Measurements from ENCODE around the gene GPR37L1.

The GPR37L1 gene, protein sequence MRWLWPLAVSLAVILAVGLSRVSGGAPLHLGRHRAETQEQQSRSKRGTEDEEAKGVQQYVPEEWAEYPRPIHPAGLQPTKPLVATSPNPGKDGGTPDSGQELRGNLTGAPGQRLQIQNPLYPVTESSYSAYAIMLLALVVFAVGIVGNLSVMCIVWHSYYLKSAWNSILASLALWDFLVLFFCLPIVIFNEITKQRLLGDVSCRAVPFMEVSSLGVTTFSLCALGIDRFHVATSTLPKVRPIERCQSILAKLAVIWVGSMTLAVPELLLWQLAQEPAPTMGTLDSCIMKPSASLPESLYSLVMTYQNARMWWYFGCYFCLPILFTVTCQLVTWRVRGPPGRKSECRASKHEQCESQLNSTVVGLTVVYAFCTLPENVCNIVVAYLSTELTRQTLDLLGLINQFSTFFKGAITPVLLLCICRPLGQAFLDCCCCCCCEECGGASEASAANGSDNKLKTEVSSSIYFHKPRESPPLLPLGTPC

GRCh38 chr1:202122639-202123335, at the start of gene GPR37L1:
Gene GPR37L1, plus strand, starts transcription at chr1:202122917. Its CDS starts 47 bp downstream, at chr1:202122964.
- no peak for DNase-seq

DNA sequence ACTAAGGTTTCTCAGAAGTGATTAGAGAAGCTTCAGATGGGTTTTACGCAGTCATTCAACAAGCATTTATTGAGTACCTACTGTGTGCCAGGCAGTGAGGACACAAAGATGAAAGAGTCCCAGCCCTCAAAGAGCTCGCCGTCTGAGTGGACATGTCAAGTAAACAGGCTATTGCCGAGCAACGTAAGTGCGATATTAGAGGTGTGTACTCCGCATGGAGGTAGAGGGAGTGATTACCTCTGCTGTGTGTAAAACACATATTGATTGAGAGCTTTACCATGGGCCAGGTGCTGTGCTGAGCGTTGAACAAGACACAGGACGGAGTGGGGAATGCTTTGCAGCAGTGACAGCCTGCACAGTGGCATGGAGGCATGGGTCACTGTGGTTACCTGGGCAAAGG, 49.5 kb upstream of the GPR37L1 start:
- no peak for DNase-seq

DNA sequence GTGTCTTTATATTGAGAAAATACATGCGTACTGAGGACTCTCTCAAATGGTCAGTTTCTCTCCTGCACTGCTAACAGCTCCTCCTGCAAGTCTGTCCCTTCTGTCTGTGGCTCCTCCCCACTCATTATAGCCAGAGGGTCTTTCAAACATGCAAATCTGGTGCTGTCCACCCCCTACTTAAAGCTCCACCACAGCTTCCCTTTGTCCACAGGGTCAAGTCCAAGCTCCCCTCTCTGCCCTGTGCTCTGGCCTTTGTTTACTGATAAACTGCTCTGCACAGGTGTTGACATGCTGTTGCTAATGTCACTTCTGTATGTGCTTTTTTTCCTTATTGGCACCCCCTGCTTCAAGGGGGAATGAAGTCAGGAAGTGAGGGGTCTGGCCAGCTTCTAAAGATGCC, 47.7 kb upstream of the GPR37L1 start:
- DNase-seq = no peak

GRCh38 chr1:202075389-202075788, 47.3 kb upstream of the GPR37L1 start:
- DNase-seq = no peak

GRCh38 chr1:202076050-202076511, 46.6 kb upstream of the GPR37L1 start:
- no peak for DNase-seq

GRCh38 chr1:202078241-202078640, 44.5 kb upstream of the GPR37L1 start:
- DNase-seq = no peak

DNA sequence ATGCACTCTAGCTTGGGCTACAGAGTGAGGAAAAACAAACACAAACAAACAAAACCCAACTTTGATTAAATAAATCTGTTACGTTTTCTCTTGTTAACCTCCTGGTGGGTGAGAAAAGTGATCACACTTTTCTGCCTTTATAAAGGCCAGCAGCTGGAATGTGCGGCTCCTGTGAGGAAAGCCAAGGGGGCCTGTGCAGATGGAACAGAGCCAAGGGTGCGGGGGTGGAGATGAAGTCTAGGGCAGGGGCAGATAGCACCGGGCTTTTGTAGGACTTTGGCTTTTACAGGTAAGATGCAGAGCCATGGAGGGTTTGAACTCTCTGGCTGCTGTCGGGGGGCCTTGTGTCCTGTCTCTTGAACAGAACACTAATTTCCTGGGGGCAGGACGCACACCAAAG, 40.7 kb upstream of the GPR37L1 start:
- no peak for DNase-seq

- DNase-seq = no peak
Measured at GRCh38 chr1:202084791-202085681, 37.7 kb upstream of the GPR37L1 start.

- DNase-seq = no peak
Measured at GRCh38 chr1:202085682-202086373, 36.9 kb upstream of the GPR37L1 start.

GRCh38 chr1:202086579-202087350, 36.0 kb upstream of the GPR37L1 start:
- no peak for DNase-seq

- no peak for DNase-seq
Measured at GRCh38 chr1:202088206-202088605, 34.5 kb upstream of the GPR37L1 start.

DNA sequence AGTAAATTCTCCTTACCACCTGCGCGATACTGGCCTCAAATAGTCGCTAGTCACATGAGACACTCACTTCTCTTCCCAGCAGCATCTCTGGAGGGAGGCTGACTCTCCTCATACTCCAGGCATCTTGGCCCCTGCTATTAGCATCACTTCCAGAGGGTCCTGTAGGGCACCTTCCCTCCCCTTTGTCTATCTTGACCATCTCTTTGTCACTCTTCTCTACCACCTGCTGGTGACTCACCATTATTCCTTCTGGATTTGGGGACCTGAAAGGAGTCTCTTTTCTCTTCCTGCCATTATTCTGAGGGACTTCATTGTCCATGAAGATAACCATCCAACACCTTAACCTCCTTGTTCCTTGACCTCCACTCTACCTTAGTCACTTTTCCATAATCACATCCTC, 31.7 kb upstream of the GPR37L1 start:
- no peak for DNase-seq

GRCh38 chr1:202093858-202094257, 28.9 kb upstream of the GPR37L1 start:
- no peak for DNase-seq

DNA sequence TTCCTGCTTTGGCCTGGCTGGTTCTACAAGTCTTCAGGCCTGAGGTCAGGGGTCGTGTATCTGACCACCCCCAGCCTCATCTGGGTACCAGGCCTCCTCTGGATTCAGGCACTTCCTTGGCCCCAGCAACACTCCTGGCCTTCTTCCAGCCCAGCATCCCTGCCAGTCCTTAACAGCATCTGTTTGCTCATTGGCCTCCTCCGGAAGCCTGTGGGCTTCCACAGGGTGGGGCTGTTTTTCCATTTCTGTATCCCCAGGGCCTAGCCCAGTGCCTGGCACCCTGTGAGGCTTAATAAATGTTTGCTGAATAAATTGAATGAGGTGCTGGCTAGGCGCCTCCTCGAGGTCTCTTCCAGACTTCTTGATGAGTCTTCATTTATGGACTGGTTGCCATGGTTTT, 21.5 kb upstream of the GPR37L1 start:
- no peak for DNase-seq

DNA sequence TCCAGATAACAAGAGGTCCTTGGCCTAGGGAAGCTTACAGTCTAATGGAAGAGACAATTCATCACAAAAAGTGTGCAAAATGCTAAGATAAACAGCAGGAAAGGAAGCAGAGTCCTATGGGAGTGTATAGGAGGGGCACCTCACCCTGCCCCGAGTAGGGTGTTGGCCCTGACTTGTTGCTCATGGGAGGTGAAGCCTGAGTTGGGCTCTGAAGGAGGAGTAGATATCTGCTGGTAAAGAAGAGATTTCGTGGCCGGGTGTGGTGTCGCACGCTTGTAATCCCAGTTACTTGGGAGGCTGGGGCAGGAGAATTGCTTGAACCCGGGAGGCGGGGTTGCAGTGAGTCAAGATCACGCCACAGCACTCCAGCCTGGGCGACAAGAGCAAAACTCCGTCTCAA, 18.6 kb upstream of the GPR37L1 start:
- no peak for DNase-seq

- no peak for DNase-seq
Measured at GRCh38 chr1:202105571-202106339, 17.0 kb upstream of the GPR37L1 start.

DNA sequence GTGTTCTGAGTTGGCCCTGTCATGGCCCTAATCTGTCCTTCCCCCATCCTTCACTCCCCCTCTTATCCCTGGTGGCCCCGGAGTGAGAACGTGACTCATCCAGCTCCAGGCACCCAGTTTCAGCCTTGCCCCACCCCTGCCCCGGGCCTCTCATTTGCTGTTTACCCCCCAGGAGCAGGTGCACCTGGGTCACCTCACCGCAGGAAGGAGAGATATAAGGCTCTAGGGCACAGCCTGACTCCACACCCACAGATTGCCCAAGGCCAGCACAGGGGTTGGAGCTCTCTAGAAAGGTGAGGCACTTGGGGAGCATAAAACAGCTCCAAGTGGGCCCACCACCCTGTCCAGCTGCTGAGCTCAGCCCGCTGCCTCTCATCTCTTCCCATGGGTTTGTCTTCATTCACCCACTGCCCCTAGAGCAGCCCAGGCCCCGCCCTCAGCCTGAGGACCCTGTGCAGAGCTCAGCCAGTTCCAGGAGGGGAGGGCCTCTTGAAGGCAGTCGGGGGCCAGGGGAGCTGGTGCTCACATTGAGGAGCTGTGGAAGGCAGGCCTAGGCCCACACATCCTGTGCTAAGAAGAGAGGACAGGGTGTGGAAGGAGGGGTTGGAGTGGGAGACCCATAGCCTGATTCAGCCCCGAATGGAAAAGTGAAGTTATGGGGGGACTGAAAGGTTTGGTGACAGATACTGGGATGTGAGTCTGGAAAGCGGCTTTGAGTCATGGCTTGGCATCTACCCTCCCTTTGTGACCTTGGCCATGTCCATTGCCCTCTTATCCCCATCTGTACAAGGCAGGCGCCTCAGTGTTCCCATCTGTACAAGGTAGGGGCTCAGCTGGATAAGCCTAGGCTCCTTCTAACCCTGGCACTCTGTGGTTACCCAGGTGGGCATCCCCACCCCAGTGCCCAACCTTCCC, 16.1 kb upstream of the GPR37L1 start:
- no peak for DNase-seq

DNA sequence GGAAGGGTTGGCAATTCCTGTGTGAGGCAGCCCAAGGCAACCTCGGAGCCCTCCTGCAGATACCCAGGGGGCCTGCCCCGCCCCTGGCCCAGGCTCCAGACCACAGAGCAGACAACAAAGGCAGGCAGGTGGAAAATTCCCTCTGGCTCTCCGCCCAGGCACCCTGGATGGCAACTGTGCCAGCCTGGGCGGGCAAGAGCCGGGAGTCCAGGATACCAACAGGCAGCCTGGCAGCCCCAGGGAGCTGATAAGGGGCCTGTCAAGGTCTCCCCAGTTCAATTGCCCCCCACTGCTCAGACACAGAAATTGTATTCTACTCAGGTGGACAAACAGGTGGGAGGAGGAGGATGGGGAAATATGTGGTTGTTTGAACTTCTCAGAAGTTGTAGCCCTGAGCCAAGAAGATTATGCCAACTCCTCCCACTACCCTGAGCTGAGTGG, 15.4 kb upstream of the GPR37L1 start:
- no peak for DNase-seq

Measured in activated naive CD4-positive, alpha-beta T cell treated with Interleukin-2 at 50 U/mL for 16 hours (primary cell).